Stimulated activated CD4-positive, alpha-beta T cell treated with anti-CD3 and anti-CD28 coated beads, Interleukin-4, amount 100 ng/mL, for 4 hours (primary cell): ENCODE data around the gene CKAP4.
A peak's percentile ranks its signal among the peaks of the same experiment; 100 is the strongest.

Source experiments
- DNase-seq, 2 experiments: peaks; one replicate each; pipeline ENCODE4 v3.0.0-alpha.2; 2020

The CKAP4 gene

DNA sequence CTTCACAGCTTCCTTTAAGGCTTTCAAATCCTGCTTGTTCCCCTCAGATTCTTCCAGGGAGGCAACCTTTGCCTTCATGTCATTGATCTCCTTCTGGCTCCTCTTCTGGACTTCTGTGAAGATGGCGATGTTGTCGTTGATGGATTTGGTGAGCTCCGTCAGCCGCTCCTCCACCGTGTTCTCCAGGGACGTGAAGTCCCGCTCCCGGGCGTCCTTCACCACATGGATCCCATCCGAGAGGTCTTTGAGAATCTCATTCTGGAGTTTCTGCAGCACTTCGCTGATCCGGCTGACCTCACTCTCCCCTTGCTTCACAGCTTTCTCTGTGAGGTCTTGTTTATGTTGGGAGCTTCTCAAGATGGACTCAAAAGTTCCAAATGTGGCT is 7.9 kb downstream of the CKAP4 start:
- DNase-seq, result no peak

GRCh38 chr12:106239241-106239950 is 8.4 kb downstream of the CKAP4 start:
- no peak for DNase-seq

DNA sequence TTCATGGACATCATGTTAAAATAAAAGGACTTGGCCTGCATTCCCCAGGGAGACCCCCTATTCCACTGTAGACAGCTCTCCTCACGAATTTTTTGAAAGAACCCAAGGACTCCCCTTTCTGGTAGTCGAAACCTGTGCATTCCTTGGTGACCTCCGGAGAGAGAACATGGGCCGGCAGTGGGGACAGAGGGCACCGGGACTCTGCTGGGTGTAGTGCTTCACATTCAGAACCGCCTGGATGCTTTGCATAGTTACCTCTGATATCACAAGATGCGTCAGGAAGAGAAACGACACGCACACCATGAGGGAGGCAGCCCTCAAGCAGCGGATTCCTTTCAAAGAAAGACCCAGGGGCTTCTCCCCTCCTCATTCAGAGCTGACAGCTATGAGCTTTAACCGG is 9.7 kb downstream of the CKAP4 start:
- no peak for DNase-seq

- DNase-seq, result no peak
Observed at GRCh38 chr12:106235770-106236169, 12.1 kb downstream of the CKAP4 start.

DNA sequence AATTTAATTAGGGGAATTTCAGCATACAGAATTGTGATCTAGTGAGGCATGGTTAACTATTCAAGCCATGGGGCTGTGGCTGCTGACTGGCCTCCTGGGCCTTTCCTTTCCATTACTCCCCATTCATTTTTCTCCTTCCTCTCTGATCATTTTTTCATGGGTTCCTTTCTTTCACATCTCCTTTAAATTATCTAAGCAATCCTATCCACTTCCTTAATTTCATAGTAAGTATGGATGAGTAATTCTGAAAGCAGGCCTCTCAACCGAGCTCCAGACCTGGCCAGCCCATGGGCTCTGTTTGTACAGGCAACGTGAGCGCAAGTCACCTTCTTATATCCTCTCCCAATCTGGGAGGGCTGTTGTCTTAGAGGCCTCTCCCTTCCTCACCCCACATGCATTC is 13.4 kb downstream of the CKAP4 start:
- no peak for DNase-seq

DNA sequence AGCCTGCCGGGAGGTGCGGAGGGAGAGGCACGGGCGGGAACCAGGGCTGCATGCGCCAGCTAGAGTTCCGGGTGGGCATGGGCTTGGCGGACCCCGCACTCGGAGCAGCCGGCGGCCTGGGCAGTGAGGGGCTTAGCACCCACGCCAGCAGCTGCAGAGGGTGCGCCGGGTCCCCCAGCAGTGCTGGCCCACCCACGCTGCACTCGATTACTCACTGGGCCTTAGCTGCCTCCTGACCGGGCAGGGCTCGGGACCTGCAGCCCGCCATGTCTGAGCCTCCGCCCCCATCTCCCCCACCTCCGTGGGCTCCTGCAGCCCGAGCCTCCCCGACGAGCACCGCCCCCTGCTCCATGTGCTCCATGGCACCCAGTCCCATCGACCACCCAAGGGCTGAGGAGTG is 14.8 kb downstream of the CKAP4 start:
- DNase-seq, result no peak

- DNase-seq, result no peak
Observed at GRCh38 chr12:106229036-106229591, 18.7 kb downstream of the CKAP4 start.

DNA sequence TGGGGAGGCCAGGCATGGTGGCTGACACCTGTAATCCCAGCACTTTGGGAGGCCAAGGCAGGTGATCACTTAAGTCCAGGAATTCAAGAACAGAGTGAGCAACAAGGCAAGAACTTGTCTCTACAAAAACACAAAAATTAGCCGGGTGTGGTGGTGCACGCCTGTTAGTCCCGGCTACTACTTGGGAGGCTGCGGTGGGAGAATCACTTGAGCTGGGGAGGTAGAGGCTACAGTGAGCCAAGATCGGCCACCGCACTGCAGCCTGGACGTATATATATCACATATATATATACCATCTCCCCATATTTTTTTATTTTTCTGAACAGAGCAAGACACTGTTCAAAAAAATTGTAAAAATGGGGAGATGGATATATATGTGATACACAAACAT is 19.5 kb downstream of the CKAP4 start:
- DNase-seq, result no peak

DNA sequence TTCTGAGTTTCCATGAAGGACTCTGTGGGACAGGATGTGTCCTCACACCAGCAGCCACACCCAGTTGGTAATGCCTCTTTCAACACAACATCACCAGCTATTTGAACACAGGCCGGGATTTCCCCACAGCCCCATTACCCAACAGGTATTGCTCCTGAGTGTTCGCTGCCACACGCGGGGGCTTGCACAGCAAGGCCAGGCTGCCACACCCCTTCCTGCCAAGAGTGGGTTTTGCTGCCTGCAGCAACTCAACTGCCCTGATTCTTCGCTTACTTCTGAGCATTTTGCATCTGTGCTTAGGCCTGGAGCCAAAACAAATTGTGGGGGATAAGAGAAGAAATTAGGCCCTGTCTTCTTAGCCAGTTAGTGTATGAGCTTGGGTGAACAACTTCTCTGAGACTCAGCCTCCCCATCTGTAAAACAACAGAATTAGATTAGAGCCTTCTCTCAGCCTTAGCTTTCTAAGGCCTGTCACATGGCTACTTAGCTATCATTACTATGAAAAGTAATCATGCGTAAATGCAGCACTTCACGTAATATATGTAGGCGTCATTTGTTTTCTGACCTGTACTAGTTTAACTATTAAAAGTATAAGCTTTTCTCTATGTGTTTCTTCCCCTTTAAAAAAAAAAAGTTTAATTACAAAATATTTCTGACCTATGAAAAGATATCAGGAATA is 20.0 kb downstream of the CKAP4 start:
- DNase-seq, result peak; percentile 20 to 64

DNA sequence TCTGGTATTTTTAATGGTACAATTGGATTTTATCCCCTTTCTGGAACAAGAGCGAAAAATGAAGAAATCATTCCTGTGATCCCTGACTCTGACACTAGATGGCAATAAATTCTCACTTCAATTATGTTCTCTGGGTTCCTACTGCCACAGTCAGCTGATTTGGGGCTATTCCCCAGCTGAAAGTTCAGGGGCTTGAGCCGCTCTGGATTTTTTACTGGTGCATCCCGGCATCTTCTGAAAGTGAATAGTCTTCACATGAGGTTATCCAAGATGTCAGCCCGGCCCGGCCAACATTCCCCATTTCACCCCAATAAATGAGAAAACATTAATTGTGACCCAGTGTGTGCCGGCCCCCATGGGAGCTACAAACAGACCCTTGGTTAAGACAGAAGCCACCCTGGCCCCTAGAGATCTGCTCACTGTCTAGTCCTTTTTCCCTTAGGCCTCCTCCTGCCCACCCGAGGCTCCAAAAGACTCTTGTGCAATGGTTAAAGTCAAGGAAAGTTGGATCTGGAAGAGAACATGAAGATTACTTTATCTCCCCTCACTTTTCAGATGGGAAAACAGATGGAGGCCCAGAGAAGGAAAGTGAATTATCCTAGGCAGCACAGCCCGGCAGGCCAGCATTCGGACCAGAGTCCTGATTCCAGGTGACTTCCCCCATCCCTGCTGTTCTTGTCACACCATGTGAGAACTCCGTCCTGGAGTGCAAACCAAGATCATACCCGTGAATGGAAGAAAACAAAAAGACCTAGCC is 20.8 kb downstream of the CKAP4 start:
- DNase-seq, result no peak

DNA sequence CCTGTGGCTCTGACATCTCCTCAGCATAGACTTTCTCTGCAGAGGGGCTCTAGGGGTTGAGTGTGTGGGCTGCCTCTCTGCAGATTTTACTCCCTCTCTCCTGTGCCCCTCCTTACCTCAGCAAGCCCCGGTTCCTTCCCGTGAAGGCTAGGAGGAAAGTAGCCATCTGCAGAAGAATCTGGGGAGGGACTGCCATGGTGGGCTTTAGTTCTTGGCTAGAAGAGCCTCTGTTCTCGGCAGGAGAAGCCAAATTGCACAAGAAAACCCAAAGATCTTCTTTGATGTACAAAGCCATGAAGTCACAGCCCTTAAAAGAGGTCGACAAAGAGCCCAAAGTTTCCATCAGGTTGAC is 23.5 kb downstream of the CKAP4 start:
- no peak for DNase-seq

GRCh38 chr12:106223485-106224354 is 24.1 kb downstream of the CKAP4 start:
- peak; percentile 57 to 61 for DNase-seq

DNA sequence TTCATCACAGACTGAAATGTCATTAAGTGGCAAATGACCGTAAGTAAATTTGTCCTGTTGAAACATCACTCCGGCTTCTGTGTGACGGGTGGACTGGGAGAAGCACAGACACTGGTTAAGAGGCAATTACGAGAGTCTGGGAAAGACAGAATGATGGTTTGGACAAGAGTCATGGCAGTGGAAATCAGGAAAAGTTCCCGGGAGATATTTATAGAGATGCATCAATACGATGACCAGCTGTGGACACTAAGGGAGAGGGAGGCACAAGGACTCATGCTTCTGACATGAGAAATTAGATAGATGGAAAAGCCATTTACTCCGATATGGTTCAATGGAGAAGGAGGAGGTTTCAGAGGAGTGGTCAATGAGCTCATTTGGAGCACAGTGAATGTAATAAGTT is 27.3 kb downstream of the CKAP4 start:
- DNase-seq, result no peak

GRCh38 chr12:106219043-106219442 is 28.8 kb downstream of the CKAP4 start:
- DNase-seq, result no peak

DNA sequence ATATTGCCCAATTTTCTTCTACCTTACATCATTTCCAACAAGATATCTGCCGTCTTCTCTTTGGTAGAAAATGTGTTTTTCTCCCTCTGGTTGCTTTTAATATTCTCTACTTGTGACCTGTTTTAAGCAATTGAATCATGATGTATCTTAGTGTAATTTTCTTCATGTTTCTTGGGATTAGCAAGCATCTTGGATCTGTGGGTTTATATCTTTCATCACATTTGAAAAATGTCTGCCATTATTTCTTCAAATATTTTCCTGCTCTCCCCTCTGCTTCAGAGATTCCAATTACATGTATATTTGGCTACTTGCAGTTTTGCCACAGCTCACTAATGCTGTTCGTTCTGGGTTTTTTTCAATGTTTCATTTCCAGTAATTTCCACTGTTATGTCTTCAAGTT is 30.1 kb downstream of the CKAP4 start:
- DNase-seq, result no peak

- no peak for DNase-seq
Observed at GRCh38 chr12:106214571-106214970, 33.2 kb downstream of the CKAP4 start.

GRCh38 chr12:106213662-106214061 is 34.2 kb downstream of the CKAP4 start:
- no peak for DNase-seq

GRCh38 chr12:106211973-106212372 is 35.8 kb downstream of the CKAP4 start:
- DNase-seq, result no peak

DNA sequence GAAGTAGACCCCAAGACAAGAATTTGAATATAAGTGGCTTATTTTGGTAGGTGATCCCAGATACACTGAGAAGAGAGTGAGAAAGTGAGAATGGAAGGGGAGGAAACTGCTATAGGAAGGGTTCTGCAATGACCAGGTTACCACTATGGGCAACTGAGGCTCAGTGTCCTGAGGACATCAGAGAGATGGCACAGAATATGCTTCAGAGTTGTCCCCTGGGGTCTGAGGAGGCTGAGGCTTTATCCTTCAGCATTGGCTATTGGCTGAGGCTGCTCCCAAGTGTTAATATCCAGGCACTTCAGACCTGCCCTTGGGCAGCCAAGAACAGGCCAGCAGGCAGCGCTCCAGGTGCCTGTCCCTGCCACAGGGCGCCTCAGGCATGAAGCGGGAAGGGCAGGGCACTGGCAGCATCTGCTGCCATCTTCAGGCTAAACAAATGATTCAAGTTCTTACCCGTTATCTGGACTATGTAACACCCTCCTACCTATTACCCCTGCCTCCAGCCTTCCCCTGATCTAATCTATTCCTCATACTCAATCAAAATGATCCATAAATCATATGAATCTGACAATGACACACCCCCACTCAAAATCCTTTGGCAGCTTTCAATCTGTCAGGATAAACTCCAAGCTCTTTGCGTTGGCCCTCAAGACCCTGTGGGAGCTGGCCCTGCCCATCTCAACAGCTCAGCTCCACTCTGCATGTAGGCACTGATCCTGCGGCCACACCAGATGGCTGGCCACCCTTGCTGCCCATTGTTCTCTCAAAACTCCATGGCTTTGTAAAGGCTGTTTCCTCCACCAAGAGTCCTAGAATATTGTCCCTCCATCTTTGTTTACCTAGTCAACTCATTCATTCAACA is 42.4 kb downstream of the CKAP4 start:
- no peak for DNase-seq

- DNase-seq, result no peak
Observed at GRCh38 chr12:106204312-106204711, 43.5 kb downstream of the CKAP4 start.

GRCh38 chr12:106197906-106198623 is 49.8 kb downstream of the CKAP4 start:
- no peak for DNase-seq
